Myocyte (in vitro differentiated cells): ENCODE measurements around the gene COL25A1. TPM values are rescaled to one million over a fixed set of nuclear protein-coding genes. Genes with fewer than 3 reads are reported as not detected.
"Not testable (repeated sequence)": the region's sequence is repeated elsewhere in the genome, so short reads cannot be mapped to it uniquely, and the experiment has no call there.

Source experiments
- DNase-seq: peaks from one replicate; pipeline ENCODE4 v3.0.0-alpha.2; 2012; ENCODE audit warnings: low read depth
- total RNA-seq: library from RNA; depleted of rRNA; stranded (reverse); fragments of >200 nt; gene quantifications from 2 replicates; pipeline ENCODE4 v1.2.3, GENCODE V29; 2014

Gene COL25A1
- total RNA-seq, 1 donor from 2014 or later = 25.0 TPM

DNA sequence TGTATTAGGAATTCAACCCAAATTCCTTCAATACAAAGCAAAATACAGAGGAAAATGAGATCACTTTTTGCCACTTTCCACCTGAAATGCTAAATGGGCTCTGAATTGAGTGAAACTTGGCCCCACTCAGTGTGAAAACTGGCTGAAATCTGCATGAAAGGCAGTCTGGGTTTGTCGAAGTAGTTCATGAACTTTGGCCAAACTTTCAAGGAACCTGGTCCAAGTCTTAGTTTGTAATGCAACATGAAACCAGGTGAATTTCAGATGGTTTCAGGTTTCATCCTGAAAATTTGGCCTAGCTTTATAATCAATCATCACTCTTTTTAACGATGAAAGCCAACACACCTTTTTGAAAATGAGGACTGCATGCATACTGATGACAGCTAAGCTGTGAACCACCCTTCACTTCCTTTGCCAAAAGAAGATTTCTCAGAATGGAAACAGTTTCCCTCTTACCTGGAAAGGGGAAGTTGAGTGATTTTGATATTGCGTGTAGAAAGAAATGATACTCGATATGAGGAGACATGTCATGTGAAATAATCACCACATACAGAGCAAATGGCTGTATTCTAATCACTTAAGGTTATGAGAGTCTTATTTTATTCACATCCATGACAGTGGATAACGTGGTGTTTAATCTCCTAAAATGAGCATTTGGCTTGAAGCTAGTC, 329.7 kb downstream of the COL25A1 start:
- no peak for DNase-seq

DNA sequence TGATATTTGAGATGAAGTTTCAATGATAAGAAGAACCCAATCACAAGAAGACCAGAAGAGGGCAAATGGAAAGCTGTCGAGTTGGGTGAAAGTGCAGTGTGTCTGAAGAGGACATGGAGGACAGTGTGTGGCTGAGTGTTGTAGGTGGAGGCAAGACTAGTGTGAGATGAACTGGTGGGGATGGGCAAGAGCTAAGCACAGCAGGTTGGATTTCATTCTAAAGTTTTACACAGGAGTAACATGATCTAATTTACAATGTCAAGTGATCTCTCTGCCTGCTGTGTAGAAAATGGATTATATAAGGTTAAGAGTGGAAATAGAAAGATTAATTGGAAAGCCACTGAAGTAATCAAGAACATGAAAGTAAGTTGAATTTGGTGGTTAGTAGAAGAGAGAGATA, 331.0 kb downstream of the COL25A1 start:
- DNase-seq = no peak

DNA sequence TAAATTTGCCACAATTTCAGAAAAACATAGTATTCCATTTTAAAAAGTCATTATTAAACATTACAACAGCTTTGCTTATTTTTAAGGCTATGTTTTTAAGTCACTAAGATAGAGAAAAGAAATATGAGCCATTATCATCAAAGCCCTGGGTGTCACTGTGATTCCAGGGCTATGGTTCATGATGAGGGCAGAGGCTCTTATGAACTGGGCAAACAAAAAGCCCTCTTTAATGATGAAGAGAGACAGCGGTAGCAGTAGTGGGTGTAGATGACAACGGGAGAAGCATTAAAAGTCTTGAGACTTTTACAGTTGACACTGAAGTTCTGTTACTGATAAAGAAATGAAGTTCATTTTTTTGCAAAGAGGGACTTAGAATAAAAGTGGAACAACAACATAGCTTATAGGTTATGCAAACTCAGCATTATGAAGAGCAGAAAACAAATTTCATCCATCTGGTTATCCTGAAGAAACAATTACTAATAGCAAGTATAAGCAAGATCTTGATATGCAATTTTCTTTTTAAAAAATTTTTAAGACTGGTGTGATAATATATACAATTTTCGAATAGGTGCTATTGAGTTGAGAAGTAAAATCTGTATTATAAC, 336.9 kb downstream of the COL25A1 start:
- no peak for DNase-seq

DNA sequence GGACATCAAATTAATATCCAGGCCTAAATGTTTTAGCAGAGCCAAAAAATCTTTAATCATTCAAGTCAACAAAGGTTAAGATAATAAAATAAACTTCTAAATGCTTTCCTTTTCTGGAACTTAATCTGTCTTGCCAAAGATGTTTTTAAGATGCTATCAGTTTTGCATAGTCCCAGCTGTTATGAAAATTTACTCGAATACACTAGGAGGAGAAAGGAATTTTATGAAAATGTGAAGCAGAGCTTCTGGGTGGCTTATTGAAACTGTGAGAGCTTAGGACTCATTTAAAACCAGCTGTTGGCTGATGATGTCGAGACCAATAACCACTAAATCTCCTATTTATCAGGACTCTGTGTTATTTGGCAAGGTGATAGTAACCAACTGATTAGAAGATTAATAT, 337.4 kb downstream of the COL25A1 start:
- peak; percentile 59 for DNase-seq

DNA sequence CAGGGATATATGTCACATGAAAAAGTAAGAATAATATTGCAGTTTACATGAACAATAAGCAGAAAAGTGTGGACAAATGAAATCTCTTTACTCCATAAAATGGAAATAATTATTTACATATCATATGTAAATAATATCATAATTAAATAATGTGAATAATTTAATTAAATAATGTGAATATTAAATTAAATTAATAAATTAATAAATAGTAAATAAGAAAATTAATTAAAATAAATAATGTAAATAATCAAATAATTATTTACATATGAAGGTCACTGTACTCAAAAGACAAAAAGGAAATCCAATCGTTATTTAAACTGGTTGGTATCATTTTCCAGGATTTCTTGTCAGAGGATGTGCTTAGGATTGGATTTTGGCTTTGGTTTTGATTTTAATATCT, 338.5 kb downstream of the COL25A1 start:
- no peak for DNase-seq

DNA sequence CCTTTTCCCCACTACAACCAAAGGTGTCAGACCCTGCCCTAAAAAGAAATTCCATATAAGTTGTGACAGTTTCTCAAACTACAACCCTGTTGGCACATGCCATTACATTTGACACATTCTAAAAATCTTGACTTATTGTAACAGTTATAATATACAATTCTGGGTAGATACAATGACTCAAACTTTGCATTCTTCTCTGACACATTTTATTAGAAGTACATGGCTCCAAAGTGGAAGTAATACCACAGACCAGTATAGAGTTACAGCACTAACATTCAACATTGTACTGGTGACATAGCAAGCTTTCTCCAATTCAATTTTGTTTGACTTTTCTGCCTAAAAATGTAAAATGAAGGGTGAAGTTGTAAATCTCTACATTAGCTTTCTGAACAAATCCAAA, 343.0 kb downstream of the COL25A1 start:
- peak; percentile 28 for DNase-seq

DNA sequence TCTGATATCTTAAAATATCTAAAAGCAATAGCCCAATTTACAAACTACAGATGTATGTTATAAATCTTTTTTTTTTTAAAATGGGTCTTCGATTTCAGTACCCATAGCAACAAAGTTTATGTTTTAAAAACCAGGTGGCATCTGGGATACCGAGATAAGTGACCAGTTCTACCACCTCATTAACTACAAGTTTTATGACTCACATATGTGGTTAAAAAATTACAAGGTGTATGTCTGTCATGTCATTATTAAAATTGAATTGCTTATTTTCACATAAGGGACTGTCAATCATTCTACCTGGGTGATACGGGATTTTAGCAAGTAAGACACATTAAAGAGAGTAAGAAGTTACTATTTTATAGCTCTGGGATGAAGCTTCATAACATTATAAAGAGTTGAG, 347.6 kb downstream of the COL25A1 start:
- DNase-seq = no peak

DNA sequence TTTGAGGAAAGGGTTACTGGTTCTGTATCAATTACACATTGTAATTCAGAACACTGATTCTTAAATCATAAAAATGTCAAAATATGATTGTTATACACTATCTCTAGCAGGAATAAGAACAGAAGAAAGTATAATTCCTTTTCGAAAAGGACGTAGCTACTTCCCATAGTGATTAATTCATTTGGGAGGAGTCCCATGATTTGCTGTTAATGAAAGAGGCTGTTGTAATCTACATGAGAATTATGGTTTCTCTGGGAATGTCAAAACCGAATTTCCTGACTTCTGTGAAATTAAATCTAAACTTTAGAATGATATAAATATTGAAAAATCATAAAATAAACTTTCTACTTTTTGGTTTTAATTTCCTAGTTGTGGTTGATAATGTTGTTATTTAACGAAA, 348.5 kb downstream of the COL25A1 start:
- DNase-seq = no peak

DNA sequence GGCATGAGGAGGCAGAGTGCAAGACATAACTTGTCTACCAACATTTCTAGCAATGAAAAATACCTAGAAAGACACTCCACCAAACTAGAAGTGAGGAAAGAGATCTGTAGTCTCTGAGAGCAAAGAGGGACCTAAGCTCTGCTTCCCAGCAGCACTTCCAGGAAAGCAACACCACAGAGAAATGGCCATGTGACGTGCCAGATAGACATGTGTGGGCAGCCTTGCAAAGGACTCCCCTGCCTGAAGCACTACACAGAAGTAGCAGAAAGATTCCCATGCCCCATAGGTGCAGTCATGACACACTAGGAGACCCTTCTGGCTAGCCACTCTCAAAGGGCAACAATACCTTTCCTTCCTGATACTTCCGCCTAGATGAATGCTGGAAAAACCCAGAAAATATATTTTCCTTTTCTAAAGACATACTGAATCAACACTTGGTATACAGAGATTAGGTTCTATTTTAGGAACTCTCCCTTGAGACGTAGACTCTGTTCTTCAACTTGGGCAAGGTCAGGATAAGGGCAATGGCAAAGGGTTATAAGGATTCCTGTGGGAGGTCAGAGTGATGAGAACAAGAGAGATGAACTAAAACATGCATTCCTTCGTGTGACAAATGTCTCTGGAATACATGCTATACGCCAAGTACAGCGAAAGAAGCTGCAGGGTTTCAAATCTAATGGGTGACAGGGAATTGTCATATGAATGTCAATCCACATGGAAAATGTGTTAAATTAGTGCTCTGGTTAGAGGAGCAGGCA, 352.1 kb downstream of the COL25A1 start:
- DNase-seq = no peak

DNA sequence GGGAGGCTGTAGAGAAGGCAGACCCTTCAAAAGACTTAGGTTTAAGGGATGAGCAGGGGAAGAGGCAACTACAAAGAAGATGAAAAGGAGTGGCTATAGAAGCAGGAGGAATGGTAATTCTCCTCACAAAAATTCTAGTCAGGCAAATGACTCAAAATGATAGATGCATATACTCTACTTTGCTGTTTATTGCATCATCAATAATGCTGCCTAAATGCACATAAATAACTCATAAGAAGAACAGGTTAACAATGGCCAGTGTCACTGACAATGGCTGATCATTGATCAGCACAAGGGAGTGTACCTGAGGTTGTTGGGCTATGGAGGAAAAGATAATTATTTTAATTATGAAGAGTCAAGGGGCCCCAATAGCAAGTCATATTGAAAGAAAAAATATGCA, 354.9 kb downstream of the COL25A1 start:
- no peak for DNase-seq

DNA sequence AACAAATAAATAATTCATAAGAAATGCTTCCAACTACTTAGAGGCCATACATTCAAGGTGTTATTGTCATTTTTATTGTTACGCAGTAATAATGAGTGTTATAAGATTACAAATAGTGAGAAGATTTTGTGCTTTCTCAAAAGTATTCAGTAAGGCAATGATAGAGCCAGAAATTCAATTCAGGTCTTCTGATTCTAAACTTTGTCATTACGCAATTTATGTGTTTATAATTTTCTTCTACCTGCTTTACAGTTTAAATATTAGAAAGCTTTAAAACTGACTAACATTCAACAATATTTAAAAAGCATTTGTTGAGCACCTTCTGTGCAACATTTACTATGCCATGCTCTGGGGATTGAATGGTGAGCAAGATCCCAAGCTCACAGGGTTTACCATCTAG, 356.2 kb downstream of the COL25A1 start:
- no peak for DNase-seq

DNA sequence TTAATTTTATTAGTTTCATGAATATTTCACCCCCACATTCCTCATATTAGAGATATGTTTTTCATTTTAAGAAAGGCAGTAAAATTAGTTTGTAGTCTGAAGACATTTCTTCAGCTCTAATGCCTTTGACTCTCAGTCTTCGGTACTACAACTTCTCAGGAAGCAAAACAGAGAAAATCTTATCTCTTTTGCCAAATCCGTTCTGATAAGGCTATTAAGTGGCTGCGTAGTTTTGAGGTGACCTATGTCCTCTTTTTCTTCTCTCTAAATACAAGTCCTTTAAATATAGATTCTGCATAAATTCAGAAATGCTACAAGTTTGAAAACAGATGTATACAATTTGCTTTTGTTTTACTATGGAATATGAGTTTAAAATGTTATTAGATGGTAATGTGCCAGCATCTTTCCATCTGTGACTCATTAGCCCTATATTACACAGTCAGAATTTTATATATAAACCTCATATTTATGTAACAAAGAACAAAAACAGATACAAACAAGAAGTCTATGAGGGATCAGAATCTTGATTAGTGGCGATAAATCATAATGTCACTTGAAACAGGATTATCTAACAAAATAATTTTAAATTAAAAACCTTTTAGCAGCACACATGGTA, 358.4 kb downstream of the COL25A1 start:
- DNase-seq = no peak

DNA sequence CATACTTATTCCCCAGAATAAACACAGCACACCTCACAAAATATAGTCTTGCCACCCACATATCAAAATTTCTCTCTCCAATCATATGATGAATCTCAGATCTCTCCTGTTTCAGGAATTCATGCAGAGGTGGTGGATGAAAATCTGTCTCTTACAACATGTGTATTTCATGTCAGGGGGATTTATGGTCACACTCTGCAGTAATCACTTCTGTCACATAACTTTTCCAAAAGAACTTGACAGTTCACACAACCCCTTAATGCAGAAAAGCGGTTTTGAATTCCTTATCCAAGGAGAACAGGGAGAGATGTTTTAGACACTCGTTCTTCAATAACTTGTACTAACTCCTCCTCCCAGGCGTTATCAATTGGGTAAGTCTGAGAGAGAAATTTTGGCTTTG, 359.1 kb downstream of the COL25A1 start:
- DNase-seq = no peak

DNA sequence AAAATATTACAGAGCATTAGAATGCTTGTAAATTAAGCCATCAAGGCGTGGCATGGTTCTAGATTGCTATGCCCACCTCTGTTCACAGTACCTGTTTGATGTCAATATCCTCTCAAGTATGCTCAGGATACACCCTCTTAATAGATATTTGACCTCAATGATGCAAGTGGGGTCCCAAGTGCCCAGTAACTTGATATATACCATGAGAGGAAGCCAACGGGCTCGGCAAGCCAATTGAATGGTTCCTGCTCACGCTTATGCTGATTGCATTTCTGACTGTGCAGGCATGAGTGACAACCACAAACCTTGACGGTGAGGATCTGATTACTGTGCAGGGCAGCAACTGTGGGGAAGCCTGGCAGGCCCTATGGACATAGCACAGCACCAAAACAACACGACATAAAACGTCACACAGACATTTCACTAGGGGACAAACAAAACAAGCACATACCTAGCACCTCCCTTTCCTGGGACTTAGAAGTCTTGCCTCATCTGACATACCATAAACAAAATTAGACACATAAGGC, 360.5 kb downstream of the COL25A1 start:
- peak; percentile 55 for DNase-seq

DNA sequence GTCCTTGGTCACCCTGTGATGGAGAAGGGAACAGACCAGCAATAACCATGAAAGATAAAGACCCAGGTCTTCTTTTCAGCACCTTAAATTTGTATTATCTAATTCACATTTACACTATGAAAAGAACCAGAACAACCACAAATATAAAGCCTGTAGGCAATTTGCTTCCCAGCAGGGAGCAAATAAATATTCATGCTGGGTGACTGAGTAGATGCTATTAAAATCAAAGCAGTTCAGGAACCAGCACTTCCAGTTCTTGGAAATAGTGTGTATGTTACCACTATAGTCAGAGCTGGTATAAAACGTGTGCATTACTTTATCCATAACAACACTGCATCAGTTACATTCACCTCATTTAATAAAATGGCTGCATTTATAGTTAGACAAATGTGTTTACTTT, 361.8 kb downstream of the COL25A1 start:
- DNase-seq = no peak

DNA sequence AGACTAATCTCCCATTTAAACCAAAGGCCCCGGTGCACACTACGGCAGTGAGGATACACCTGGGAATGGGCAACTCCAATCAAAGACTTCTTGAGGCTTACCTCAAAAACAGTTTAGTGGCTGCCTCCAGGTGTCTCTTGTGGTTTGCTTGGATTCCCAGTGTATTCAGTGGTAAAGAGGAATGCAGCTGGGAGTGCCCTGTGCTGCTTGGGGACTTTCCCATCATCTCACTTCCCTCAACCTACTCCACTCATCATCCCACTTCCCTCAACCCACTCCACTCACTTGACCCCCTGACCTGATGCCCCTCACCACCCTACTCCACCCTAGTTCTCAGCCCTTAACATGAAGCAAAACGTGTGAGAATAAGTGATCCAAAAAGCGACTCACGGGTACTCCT, 362.3 kb downstream of the COL25A1 start:
- DNase-seq = peak; percentile 67

DNA sequence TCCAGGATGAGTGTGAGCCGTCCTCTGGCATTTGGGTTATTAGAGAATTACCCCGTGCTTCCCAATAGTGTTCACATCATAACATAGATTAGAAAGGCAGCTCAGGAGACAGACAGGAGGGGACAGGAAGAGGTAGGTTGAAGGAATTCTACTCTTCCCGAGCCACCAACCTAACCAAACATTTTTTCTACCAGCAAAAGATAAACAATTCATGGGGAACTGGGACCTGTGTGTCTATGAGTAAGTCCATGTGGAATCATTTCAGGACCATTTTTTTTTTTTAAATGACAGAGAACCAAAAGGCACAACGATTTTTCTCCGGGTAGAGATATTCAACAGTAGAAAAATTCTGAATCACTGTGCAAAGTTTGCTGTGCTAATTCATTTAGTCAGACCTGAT, 365.4 kb downstream of the COL25A1 start:
- DNase-seq = no peak

DNA sequence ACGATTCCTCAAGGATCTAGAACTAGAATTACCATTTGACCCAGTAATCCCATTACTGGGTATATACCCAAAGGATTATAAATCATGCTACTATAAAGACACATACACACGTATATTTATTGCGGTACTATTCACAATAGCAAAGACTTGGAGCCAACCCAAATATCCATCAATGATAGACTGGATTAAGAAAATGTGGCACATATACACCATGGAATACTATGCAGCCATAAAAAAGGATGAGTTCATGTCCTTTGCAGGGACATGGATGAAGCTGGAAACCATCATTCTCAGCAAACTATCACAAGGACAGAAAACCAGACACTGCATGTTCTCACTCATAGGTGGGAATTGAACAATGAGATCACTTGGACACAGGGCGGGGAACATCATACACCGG, 368.5 kb downstream of the COL25A1 start:
- not testable (repeated sequence) for DNase-seq

DNA sequence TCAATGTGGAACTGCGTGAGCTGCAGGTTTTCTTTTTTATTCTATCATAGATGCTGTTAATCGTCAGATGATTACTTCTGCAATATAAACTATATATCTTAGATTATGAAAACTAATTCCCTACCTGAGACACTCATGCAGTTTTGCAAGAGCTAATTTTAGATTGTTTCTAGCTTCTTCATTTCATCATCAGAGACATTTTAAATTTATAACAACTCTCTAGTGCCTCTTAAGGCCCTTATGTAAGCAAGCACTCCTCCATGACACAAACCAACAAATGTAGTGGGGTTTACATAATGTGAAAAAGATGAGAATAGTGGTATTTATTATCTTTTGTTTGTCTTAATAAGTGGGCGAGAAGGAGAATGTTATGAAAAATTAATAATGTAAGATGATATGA, 369.4 kb downstream of the COL25A1 start:
- no peak for DNase-seq

DNA sequence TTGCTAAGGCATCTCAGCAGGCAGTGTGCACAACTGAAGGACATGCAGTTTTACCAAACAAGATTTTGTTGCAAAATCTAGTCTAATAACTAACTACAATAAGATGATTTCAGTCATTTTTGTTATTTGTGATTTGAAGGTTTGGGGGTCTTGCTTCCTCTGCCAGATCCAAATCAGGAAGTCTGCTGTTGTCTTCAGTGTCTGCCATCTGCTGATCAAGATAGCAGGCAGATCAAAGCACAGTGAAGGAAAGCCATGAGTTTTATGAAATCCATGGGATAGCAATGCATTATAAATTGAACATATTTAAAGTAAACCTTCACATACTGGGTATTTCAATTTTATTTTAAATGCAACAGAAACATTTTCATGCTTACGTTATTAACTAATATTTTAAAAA, 370.5 kb downstream of the COL25A1 start:
- DNase-seq = no peak

DNA sequence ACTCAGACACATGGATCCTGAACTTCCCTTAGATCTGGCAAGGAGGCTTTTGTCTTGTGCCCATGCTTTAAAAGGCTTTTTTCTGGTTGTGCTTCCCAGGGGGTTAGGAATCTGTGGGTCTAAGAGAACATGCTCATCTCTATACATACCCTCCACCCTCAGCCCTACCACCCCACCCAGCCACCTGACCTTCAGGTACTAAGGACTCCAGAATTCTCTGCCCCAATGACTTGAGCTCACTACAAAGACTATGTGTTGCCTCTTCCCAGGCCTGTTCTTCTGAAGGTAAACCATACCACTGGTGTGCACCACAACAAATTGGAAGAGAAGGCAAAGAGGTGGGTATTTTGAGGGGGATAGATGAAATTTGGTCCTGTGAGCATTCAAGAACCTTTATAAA, 372.3 kb downstream of the COL25A1 start:
- no peak for DNase-seq

DNA sequence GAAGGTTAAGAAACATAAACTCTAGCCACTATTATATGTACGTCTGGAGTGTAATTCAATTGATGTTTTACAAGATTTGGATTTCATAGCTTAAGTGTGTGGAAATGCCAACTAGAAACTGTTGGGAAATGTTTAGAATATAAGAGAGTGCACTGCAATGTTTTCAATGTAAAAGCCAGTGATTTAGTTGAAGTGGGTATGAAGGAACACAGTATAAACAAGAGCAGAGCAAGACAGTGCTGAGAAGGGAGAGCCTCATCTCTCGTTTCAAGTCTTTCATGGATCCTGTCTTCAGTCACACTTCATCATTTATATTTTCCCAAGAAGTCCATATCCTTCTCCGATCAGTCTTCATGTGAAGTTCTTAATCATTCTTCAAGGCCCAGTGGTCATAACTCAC, 375.7 kb downstream of the COL25A1 start:
- DNase-seq = no peak
